Adipose tissue (tissue), 3 donors: ENCODE results near the gene SORL1-AS1.
A peak's percentile ranks its signal among the peaks of the same experiment; 100 is the strongest.

Experiments
- H3K27ac ChIP-seq: one replicate; pipeline ENCODE4 v1.5.1; 2013; ENCODE audit warnings: low read depth, low read length
- WGBS, 3 donors: extraction: QIAGEN DNeasy Blood & Tissue Kit; methylation state at CpG; one replicate each; pipeline ENCODE4 v1.1.7; 2013; 5-methylcytosine and 5-hydroxymethylcytosine counted together
- donor health status: healthy with polysubstance abuse.
- donor health status: Bipolar disorder and iron deficiency.
- donor health status: healthy.

Gene SORL1-AS1

GRCh38 chr11:121458551-121458950 is 5.8 kb upstream of the SORL1-AS1 start:
- WGBS, 3 donors: 86 to 95% (median 93%) methylated on average over 9 of the region's 9 CpGs
- no peak overlapping the region for H3K27ac ChIP-seq

GRCh38 chr11:121456816-121457431 is 4.2 kb upstream of the SORL1-AS1 start:
- H3K27ac ChIP-seq: no peak overlapping the region
- WGBS, 3 donors: 52 to 68% (median 59%) methylated on average over 11 of the region's 11 CpGs

GRCh38 chr11:121456151-121456550 is 3.4 kb upstream of the SORL1-AS1 start:
- WGBS, 3 donors: 85 to 93% (median 91%) methylated on average over 2 of the region's 2 CpGs
- no peak overlapping the region for H3K27ac ChIP-seq

GRCh38 chr11:121455115-121455514 is 2.3 kb upstream of the SORL1-AS1 start:
- 75 to 92% (median 82%) methylated on average over 3 of the region's 3 CpGs for WGBS, 3 donors
- no peak overlapping the region for H3K27ac ChIP-seq

- no peak overlapping the region for H3K27ac ChIP-seq
- WGBS, 3 donors: 59 to 65% (median 63%) methylated on average over 6 of the region's 6 CpGs
Measured at GRCh38 chr11:121453589-121454299, 977 bp upstream of the SORL1-AS1 start.

GRCh38 chr11:121451986-121452608 is 670 bp downstream of the SORL1-AS1 start, which contains the start of gene SORL1:
Gene SORL1 (plus strand): TSS chr11:121452314. CDS start chr11:121452332, 18 bp downstream.
- WGBS, 3 donors: 0 to 1% (median 1%) methylated on average over 61 to 89 of the region's 89 CpGs
- H3K27ac ChIP-seq: no peak within 1 kb of the TSS

GRCh38 chr11:121451178-121451985 is 1.4 kb downstream of the SORL1-AS1 start:
- H3K27ac ChIP-seq: no peak overlapping the region
- 17 to 34% (median 33%) methylated on average over 22 of the region's 22 CpGs for WGBS, 3 donors

- 55 to 80% (median 77%) methylated on average over 1 of the region's 1 CpG for WGBS, 3 donors
- H3K27ac ChIP-seq: no peak overlapping the region
Measured at GRCh38 chr11:121450401-121450800, 2.4 kb downstream of the SORL1-AS1 start.

- H3K27ac ChIP-seq: no peak overlapping the region
- WGBS, 3 donors: 87 to 92% (median 90%) methylated on average over 2 of the region's 2 CpGs
Measured at GRCh38 chr11:121449626-121450025, 3.1 kb downstream of the SORL1-AS1 start.

GRCh38 chr11:121449123-121449522 is 3.6 kb downstream of the SORL1-AS1 start:
- H3K27ac ChIP-seq: peak overlapping the region; percentile 70

GRCh38 chr11:121448431-121448941 is 4.3 kb downstream of the SORL1-AS1 start:
- 54 to 84% (median 67%) methylated on average over 3 of the region's 3 CpGs for WGBS, 3 donors
- H3K27ac ChIP-seq: peak overlapping the region; percentile 70

More at GRCh38 chr11:121449123-121449522, 3.6 kb downstream of the SORL1-AS1 start:
- 74 to 81% (median 75%) methylated on average over 4 of the region's 4 CpGs for WGBS, 3 donors

GRCh38 chr11:121448011-121448410 is 4.8 kb downstream of the SORL1-AS1 start:
- WGBS, 3 donors: 88 to 96% (median 94%) methylated on average over 4 of the region's 4 CpGs
- no peak overlapping the region for H3K27ac ChIP-seq

GRCh38 chr11:121446752-121447156 is 6.0 kb downstream of the SORL1-AS1 start:
- no peak overlapping the region for H3K27ac ChIP-seq
- WGBS, 3 donors: 38 to 48% (median 42%) methylated on average over 4 of the region's 4 CpGs

GRCh38 chr11:121445071-121445768 is 7.5 kb downstream of the SORL1-AS1 start:
- no peak overlapping the region for H3K27ac ChIP-seq
- 70 to 78% (median 76%) methylated on average over 14 of the region's 14 CpGs for WGBS, 3 donors

GRCh38 chr11:121444526-121444925 is 8.2 kb downstream of the SORL1-AS1 start:
- H3K27ac ChIP-seq: no peak overlapping the region
- WGBS, 3 donors: 71 to 77% (median 76%) methylated on average over 3 of the region's 3 CpGs

GRCh38 chr11:121443688-121444275 is 9.0 kb downstream of the SORL1-AS1 start:
- H3K27ac ChIP-seq: no peak overlapping the region
- 87 to 97% (median 96%) methylated on average over 4 of the region's 4 CpGs for WGBS, 3 donors

- H3K27ac ChIP-seq: no peak overlapping the region
- 73 to 85% (median 82%) methylated on average over 2 of the region's 2 CpGs for WGBS, 3 donors
Measured at GRCh38 chr11:121441521-121441920, 11.2 kb downstream of the SORL1-AS1 start.

GRCh38 chr11:121439759-121440158 is 13.0 kb downstream of the SORL1-AS1 start:
- no peak overlapping the region for H3K27ac ChIP-seq
